Measurements from ENCODE around the gene RER1. TPM values are rescaled to one million over a fixed set of nuclear protein-coding genes. Genes with fewer than 3 reads are reported as not detected.

The RER1 gene
- total RNA-seq, 1 donor from 2014 or later: 118 TPM

GRCh38 chr1:2429780-2430591, 38.3 kb downstream of the RER1 start:
- TF ChIP-seq, protein P1, sequence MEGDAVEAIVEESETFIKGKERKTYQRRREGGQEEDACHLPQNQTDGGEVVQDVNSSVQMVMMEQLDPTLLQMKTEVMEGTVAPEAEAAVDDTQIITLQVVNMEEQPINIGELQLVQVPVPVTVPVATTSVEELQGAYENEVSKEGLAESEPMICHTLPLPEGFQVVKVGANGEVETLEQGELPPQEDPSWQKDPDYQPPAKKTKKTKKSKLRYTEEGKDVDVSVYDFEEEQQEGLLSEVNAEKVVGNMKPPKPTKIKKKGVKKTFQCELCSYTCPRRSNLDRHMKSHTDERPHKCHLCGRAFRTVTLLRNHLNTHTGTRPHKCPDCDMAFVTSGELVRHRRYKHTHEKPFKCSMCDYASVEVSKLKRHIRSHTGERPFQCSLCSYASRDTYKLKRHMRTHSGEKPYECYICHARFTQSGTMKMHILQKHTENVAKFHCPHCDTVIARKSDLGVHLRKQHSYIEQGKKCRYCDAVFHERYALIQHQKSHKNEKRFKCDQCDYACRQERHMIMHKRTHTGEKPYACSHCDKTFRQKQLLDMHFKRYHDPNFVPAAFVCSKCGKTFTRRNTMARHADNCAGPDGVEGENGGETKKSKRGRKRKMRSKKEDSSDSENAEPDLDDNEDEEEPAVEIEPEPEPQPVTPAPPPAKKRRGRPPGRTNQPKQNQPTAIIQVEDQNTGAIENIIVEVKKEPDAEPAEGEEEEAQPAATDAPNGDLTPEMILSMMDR (IDR thresholded peaks at IDR 0.05): no peak
- Histone ChIP-seq H3K4me3 (no peak overlapping the region), H3K27ac (no peak overlapping the region), H3K4me1 (no peaks in the 10 kb centered on the region), H3K27me3 (peaks cover 18% of the 10 kb centered on the region), H3K36me3 (no peaks in the 10 kb centered on the region), H3K9me3 (no peaks in the 10 kb centered on the region)
- intact Hi-C loops (cut with DNase I): no loop called here
- DNase-seq (no peak), ATAC-seq (no peak)

DNA sequence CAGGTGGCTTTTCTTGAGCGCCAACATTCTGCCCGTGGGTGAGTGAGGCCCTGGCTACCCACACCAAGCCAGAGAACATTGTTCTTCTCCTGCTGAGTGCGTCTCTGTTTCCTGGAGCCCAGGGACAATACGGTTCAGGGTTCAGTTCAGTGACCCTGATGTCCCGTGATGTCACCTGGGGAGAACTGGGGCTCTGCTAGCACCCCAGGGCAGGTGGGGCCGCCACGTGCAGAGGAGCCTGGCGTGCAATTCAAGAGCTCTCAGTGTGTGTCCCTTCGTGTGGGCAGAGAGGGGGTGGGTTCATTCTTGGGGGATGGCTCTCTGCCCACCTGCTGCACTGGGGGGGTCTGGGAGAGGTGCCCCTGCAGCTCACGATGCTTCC, 38.9 kb downstream of the RER1 start:
- DNase-seq: no peak
- H3K4me3 ChIP-seq: no peak overlapping the region
- no peaks in the 10 kb centered on the region for H3K36me3 ChIP-seq
- no peaks in the 10 kb centered on the region for H3K9me3 ChIP-seq
- H3K27me3 ChIP-seq: peaks cover 18% of the 10 kb centered on the region
- H3K27ac ChIP-seq: no peak overlapping the region
- no peaks in the 10 kb centered on the region for H3K4me1 ChIP-seq
- no peak for ATAC-seq
- intact Hi-C loops (cut with DNase I): no loop called here
- TF ChIP-seq, protein P1 (IDR thresholded peaks at IDR 0.05): no peak

DNA sequence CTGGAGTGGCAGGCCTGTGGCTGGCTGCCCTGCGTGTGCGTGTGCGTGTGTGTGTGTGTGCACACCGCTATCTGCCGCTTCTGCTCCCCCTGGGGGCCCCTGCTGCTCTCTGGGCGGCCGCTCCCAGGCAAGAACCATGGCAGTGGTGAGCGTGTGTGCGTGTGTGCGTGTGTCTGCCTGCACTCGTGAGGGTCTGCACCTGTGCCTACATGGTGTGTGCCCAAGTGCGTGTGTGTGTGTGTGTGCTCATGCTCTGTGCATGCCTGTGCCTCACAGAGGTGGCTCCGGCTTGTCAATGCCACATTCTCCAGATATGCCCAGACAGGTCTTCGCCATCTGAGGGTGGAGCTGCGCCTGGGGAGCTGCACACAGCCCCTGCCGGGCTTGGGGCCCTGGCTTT, 39.5 kb downstream of the RER1 start:
- DNase-seq (no peak), ATAC-seq (no peak)
- Histone ChIP-seq H3K27me3 (peaks cover 18% of the 10 kb centered on the region), H3K36me3 (no peaks in the 10 kb centered on the region), H3K9me3 (no peaks in the 10 kb centered on the region), H3K27ac (no peak overlapping the region), H3K4me3 (no peak overlapping the region), H3K4me1 (no peaks in the 10 kb centered on the region)
- TF ChIP-seq, protein P1 (IDR thresholded peaks at IDR 0.05): no peak
- intact Hi-C loops (cut with DNase I): no loop called here

DNA sequence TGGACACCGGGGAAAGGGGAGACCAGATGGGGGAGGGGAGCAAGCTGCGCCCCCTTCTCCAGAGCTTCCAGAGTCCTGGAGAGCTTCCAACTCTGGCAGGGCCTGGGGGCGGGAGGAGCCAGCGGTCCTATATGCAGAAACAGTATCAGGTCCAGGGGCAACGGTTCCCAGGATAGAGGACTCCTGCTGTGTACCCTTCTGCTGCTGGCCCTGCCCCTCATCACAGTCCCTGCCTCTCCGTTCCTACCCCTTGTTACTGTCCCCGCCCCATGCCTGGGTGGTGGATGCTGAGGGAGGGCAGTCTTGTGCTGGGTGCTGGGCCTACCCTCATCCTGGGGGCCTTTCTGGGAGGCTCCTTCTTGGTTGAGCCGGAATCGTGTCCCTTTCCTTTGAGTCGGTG, 39.9 kb downstream of the RER1 start:
- ATAC-seq: no peak
- TF ChIP-seq, protein P1 (IDR thresholded peaks at IDR 0.05): no peak
- intact Hi-C loops (cut with DNase I): no loop called here
- Histone ChIP-seq H3K36me3 (no peaks in the 10 kb centered on the region), H3K9me3 (no peaks in the 10 kb centered on the region), H3K27ac (no peak overlapping the region), H3K27me3 (peaks cover 18% of the 10 kb centered on the region), H3K4me3 (no peak overlapping the region), H3K4me1 (no peaks in the 10 kb centered on the region)
- DNase-seq: no peak

DNA sequence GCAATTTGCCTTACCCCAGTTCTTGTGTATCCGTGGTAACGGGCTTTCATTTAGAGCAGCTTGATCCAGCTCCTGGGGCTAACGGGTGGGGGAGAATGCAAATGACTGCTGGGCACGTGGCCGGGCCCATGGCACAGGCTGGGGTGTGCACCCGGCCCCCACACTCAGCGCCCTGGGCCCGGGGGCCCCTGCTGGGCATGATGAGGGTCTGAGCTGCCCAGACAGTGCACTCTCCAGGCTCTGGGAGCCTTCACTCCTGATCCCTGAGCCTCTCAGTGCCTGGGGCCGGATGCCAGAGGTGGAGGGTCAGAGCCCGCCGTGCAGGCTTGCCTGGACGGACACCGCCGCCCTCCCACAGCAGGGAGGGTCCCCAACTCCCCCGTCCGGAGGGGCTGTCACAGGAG, 40.8 kb downstream of the RER1 start:
- ATAC-seq: no peak
- Histone ChIP-seq H3K27ac (no peak overlapping the region), H3K4me1 (no peaks in the 10 kb centered on the region), H3K9me3 (no peaks in the 10 kb centered on the region), H3K4me3 (no peak overlapping the region), H3K36me3 (no peaks in the 10 kb centered on the region), H3K27me3 (peaks cover 15% of the 10 kb centered on the region)
- TF ChIP-seq, protein P1 (IDR thresholded peaks at IDR 0.05): no peak
- intact Hi-C loops (cut with DNase I): no loop called here
- DNase-seq: no peak

Measured in upper lobe of right lung (tissue), 1 donor.